GM10248 (cell line): ENCODE data around the gene MAGEL2.
A peak's percentile ranks its signal among the peaks of the same experiment; 100 is the strongest.

Experiments used
- CTCF ChIA-PET: fragments of 300-600 bp; sonication (Branson Sonifier 250); formaldehyde crosslinking; extraction: SDS; loops from one replicate; lab custom pipeline; 2021; ENCODE audit warnings: antibody characterized with exemption; lab: Yijun Ruan, JAX
- POLR2A ChIA-PET: fragments of 350-650 bp; sonication (Branson Sonifier 250); formaldehyde crosslinking; extraction: SDS; loops from one replicate; lab custom pipeline; 2020; ENCODE audit warnings: antibody characterized with exemption; lab: Yijun Ruan, JAX
- DNase-seq: peaks from one replicate; pipeline ENCODE4 v3.0.0; 2012; ENCODE audit errors: extremely low spot score
- TF ChIP-seq, protein P1 (sequence below): IDR thresholded peaks from 2 replicates; pipeline ENCODE4 v1.5.1; 2012; ENCODE audit warnings: mild to moderate bottlenecking, low read depth; ENCODE audit errors: extremely low read depth, missing control alignments, control extremely low read depth

Gene MAGEL2

GRCh38 chr15:23646165-23647000 is 1.3 kb downstream of the MAGEL2 start:
- TF ChIP-seq, protein P1, sequence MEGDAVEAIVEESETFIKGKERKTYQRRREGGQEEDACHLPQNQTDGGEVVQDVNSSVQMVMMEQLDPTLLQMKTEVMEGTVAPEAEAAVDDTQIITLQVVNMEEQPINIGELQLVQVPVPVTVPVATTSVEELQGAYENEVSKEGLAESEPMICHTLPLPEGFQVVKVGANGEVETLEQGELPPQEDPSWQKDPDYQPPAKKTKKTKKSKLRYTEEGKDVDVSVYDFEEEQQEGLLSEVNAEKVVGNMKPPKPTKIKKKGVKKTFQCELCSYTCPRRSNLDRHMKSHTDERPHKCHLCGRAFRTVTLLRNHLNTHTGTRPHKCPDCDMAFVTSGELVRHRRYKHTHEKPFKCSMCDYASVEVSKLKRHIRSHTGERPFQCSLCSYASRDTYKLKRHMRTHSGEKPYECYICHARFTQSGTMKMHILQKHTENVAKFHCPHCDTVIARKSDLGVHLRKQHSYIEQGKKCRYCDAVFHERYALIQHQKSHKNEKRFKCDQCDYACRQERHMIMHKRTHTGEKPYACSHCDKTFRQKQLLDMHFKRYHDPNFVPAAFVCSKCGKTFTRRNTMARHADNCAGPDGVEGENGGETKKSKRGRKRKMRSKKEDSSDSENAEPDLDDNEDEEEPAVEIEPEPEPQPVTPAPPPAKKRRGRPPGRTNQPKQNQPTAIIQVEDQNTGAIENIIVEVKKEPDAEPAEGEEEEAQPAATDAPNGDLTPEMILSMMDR = no peak
- ChIA-PET POLR2A (no interaction called here), CTCF (no interaction called here)
- DNase-seq = no peak

- TF ChIP-seq, protein P1 = no peak
- DNase-seq = no peak
- ChIA-PET POLR2A (no interaction called here), CTCF (no interaction called here)
Observed at GRCh38 chr15:23645371-23646164, 2.1 kb downstream of the MAGEL2 start.

DNA sequence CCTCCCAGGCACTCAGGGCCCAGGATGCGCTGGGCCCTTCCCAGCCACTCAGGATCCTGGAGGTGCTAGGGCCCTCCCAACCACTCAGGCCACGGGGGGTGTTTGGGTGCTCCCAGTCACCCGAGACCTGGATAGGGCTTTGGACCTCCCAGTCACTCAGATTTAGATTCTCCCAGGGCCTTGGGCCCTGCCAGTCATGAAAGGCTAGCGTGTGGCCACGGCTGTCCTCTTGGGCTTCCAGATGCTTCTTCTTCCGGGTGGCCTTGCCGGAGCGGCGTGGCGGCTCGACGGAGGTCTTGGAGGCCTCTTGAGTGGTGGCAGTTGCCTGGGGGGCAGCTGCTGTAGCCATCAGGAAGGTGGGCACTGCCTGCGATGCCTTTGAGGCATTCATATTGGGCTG is 2.8 kb downstream of the MAGEL2 start:
- TF ChIP-seq, protein P1 = no peak
- DNase-seq = no peak
- ChIA-PET POLR2A (no interaction called here), CTCF (no interaction called here)

DNA sequence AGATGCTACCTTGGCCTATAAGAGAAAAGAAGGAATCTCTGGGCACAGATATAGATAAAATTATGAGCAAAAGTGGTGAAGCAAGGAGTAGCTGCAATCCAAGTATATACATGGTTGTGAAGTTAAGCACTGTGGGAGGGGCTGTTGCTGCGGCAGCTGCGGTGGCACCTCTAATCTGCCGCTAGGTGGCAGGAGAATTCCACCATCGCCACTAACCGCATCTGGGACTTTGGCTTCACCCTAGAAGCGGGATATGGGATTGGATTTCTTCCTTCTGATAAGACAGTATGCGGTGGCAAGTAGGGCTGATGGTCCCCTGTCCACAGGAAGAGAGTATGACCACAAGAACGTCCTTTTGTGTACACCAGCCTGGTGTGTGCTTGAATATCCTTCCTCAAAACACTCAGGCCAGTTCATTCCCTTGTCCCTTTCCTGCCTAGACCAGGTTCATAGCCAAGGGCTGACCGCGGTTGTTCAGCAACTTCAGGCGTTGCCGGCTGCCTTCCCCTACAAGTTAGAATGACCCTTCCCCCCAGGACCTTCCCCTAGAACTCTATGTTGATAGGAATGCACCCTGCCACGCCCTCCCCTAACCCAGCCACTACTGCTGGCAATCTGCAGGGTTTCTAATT is 5.1 kb downstream of the MAGEL2 start:
- CTCF ChIA-PET = interaction anchor here (0.7 to 1.3 kb wide), 4 partner anchors 10 to 1860 kb away, joined by 3 to 5 read pairs (median 4); no protein-coding TSS in a partner anchor
- TF ChIP-seq, protein P1 = peak; percentile 79
- no peak for DNase-seq
- POLR2A ChIA-PET = no interaction called here

GRCh38 chr15:23634181-23634580 is 13.5 kb downstream of the MAGEL2 start:
- no peak for DNase-seq
- CTCF ChIA-PET = no interaction called here
- POLR2A ChIA-PET = no interaction called here
- TF ChIP-seq, protein P1 = no peak

GRCh38 chr15:23629234-23629805 is 18.3 kb downstream of the MAGEL2 start:
- CTCF ChIA-PET = interaction anchor here (1.6 kb wide), 1 partner anchor 13 kb away, joined by 5 read pairs; no protein-coding TSS in a partner anchor
- TF ChIP-seq, protein P1 = no peak
- no peak for DNase-seq
- POLR2A ChIA-PET = no interaction called here
